GM12878 (cell line): Measurements from ENCODE around the gene LETMD1. TPM values are rescaled to one million over a fixed set of nuclear protein-coding genes. Genes with fewer than 3 reads are reported as not detected.
A peak's percentile ranks its signal among the peaks of the same experiment; 100 is the strongest.

Experiments
- ATAC-seq: fragments of 200-7000 bp; cut with Tn5 transposase; 3 replicates; pipeline ENCODE4 v1.9.1; 2020; ENCODE audit warnings: mild to moderate bottlenecking, moderate library complexity
- BruUV-seq: library from RNA; stranded (reverse); fragments of 400-500 nt; replicated peaks from 2 replicates; lab custom pipeline; 2021; lab: Mats Ljungman, UMichigan
- CTCF ChIA-PET: fragments of 300-600 bp; sonication (Branson Sonifier 250); formaldehyde crosslinking; extraction: SDS; loops from one replicate; lab custom pipeline; 2021; ENCODE audit warnings: inconsistent platforms; lab: Yijun Ruan, JAX
- POLR2A ChIA-PET: fragments of 350-600 bp; formaldehyde crosslinking; extraction: SDS; loops from one replicate; lab custom pipeline; 2021; ENCODE audit warnings: inconsistent platforms; lab: Charles Lee
- RAD21 ChIA-PET: fragments of 300-600 bp; sonication (Branson Sonifier 250); formaldehyde crosslinking; loops from one replicate; lab custom pipeline; 2023; ENCODE audit warnings: antibody characterized with exemption; ENCODE audit not compliant: unreplicated experiment; lab: Charles Lee
- SMC1A ChIA-PET: fragments of 300-600 bp; sonication (Branson Sonifier 250); formaldehyde crosslinking; loops from one replicate; lab custom pipeline; 2023; ENCODE audit not compliant: unreplicated experiment, uncharacterized antibody; lab: Charles Lee
- DNase-seq: peaks from one replicate; pipeline ENCODE4 v3.0.0-alpha.2; 2011; ENCODE audit warnings: low read depth, low spot score
- FAIRE-seq: peaks from 3 replicates; lab custom pipeline; 2011; peaks lifted over from hg19 to GRCh38; lab: Jason Lieb, UNC
- H2AFZ ChIP-seq: 2 replicates; pipeline ENCODE4 v1.6.0; 2011; ENCODE audit warnings: low read depth, low read length, control low read depth; ENCODE audit not compliant: control insufficient read depth
- H3K27ac ChIP-seq: 2 replicates; pipeline ENCODE4 v1.5.1; 2011; ENCODE audit warnings: control low read depth; ENCODE audit not compliant: control insufficient read depth, insufficient read depth
- H3K27me3 ChIP-seq, 2 experiments: replicated peaks in 1 of 2; 2 replicates each; pipeline versions ENCODE4 v1.6.0 to v1.6.1; 2011; ENCODE audit warnings: low read length in 1 of 2; ENCODE audit not compliant: control insufficient read depth in 2 of 2, insufficient read depth in 2 of 2
- H3K36me3 ChIP-seq, 2 experiments: 2 replicates each; pipeline ENCODE4 v1.5.1; 2011; ENCODE audit warnings: low read length in 1 of 2; ENCODE audit not compliant: control insufficient read depth in 2 of 2, insufficient read depth in 2 of 2
- H3K4me1 ChIP-seq: 2 replicates; pipeline ENCODE4 v1.6.1; 2011; ENCODE audit warnings: mild to moderate bottlenecking, low read length, moderate library complexity, mixed read lengths; ENCODE audit not compliant: control insufficient read depth, insufficient read depth
- H3K4me2 ChIP-seq: 2 replicates; pipeline ENCODE4 v1.6.0; 2011; ENCODE audit warnings: control low read depth; ENCODE audit not compliant: control insufficient read depth, insufficient read depth
- H3K4me3 ChIP-seq: fragments of 200-600 bp; sonication (generic); 2 replicates; pipeline ENCODE4 v1.5.1; 2016
- H3K79me2 ChIP-seq: 2 replicates; pipeline ENCODE4 v1.6.0; 2011; ENCODE audit warnings: low read length; ENCODE audit not compliant: control insufficient read depth, insufficient read depth
- H3K9ac ChIP-seq: 2 replicates; pipeline ENCODE4 v1.8.0; 2011; ENCODE audit warnings: low read length, control low read depth, mixed read lengths; ENCODE audit not compliant: control insufficient read depth, insufficient read depth
- H3K9me3 ChIP-seq: replicated peaks from 3 replicates; pipeline ENCODE4 v1.5.1; 2011; ENCODE audit warnings: mild to moderate bottlenecking, low read length; ENCODE audit not compliant: control insufficient read depth, insufficient read depth
- H4K20me1 ChIP-seq: 2 replicates; pipeline ENCODE4 v1.6.0; 2011; ENCODE audit not compliant: control insufficient read depth, insufficient read depth
- CEBPZ ChIP-seq: fragments of 150-350 bp; IDR thresholded peaks from 2 replicates; pipeline ENCODE4 v1.6.1; 2016; ENCODE audit warnings: low read depth, low read length
- HDAC6 ChIP-seq: fragments of 200-600 bp; sonication (generic); IDR thresholded peaks from one replicate; pipeline ENCODE4 v1.8.0; 2017; ENCODE audit warnings: antibody characterized with exemption; ENCODE audit not compliant: unreplicated experiment
- RUNX3 ChIP-seq: IDR thresholded peaks from 2 replicates; pipeline ENCODE4 v1.6.1; 2012; ENCODE audit warnings: low read length, inconsistent platforms
- ZNF384 ChIP-seq: IDR thresholded peaks from 2 replicates; pipeline ENCODE4 v1.6.1; 2012; ENCODE audit warnings: low read depth, mild to moderate bottlenecking, low read length, improper control_type of control experiment, borderline replicate concordance
- WGBS: methylation state at CpG from one replicate; pipeline ENCODE4 v1.1.6; 2016; ENCODE audit warnings: low lambda C conversion rate; ENCODE audit not compliant: insufficient replicate concordance, insufficient coverage; ENCODE audit errors: missing lambda C conversion rate; 5-methylcytosine and 5-hydroxymethylcytosine counted together
- in situ Hi-C: fragments of 300-500 bp; cut with MboI; formaldehyde crosslinking; loops from 9 replicates; pipeline ENCODE4 v1.14.3; 2018; ENCODE audit warnings: mixed read lengths
- intact Hi-C: fragments of 100-400 bp; cut with micrococcal nuclease; formaldehyde crosslinking; loops from one replicate; pipeline ENCODE4 v1.14.2; 2022; ENCODE audit not compliant: unreplicated experiment
- polyA plus RNA-seq, 11 experiments: library from polyadenylated mRNA; depleted of rRNA in 4 of 11; unstranded in 6 of 11; stranded (reverse) in 5 of 11; fragments of >200 nt; fragmentation: Nextera tagmentation in 4 of 11; fragmentation: Illumina TruSeq in 1 of 11; extraction: Ambion mirVana in 4 of 11; extraction: Trizol in 1 of 11; gene quantifications; 1 replicate in 1 of 11; 2 replicates in 10 of 11; pipeline versions ENCODE4 v1.2.1 to v1.2.3, GENCODE V29; 2011 to 2016; ENCODE audit warnings: inconsistent platforms in 2 of 11, missing spikeins in 2 of 11, low read depth in 1 of 11
- total RNA-seq, 4 experiments: library from RNA; depleted of rRNA in 3 of 4; stranded (reverse); fragments of >200 nt in 3 of 4; fragmentation: Illumina TruSeq in 1 of 4; extraction: Trizol in 1 of 4; gene quantifications; 2 replicates each; pipeline versions ENCODE4 v1.2.1 to v1.2.3, GENCODE V29; 2013 to 2021

The LETMD1 gene
- total and polyA plus RNA-seq, 10 of the 15 experiments (the other 5 are each of a cell fraction or from before 2014, with no cell fraction given) = 30.3 to 116 (median 51.5) TPM

GRCh38 chr12:51020448-51021182, 27.5 kb upstream of the LETMD1 start:
- H3K27me3 ChIP-seq = no peaks in the 10 kb centered on the region
- H2AFZ ChIP-seq = no peak overlapping the region
- no peak overlapping the region for H3K27ac ChIP-seq
- ChIA-PET CTCF (no interaction called here), SMC1A (interaction anchor here (1.8 to 2.0 kb wide), 2 partner anchors 12 to 194 kb away, joined by 5 to 11 read pairs; no protein-coding TSS in a partner anchor), POLR2A (interaction anchor here (0.6 kb wide), 1 partner anchor 218 kb away, joined by 3 read pairs; no protein-coding TSS in a partner anchor), RAD21 (interaction anchor here (0.5 to 1.3 kb wide), 2 partner anchors 88 to 250 kb away, joined by 3 read pairs; no protein-coding TSS in a partner anchor)
- peaks cover 14% of the 10 kb centered on the region; the same call in 1 of the 2 replicates for H3K4me1 ChIP-seq
- no peaks in the 10 kb centered on the region for H3K9me3 ChIP-seq
- intact Hi-C loops (no loop called here), in situ Hi-C loops (no loop called here)
- peak; percentile 9; the same call in 1 of the 3 replicates for ATAC-seq
- peaks cover 40% of the 10 kb centered on the region for H3K79me2 ChIP-seq
- H3K4me2 ChIP-seq = no peak overlapping the region
- DNase-seq = no peak
- no peaks in the 10 kb centered on the region for H3K36me3 ChIP-seq
- FAIRE-seq = no peak
- 84% methylated on average over 7 of the region's 7 CpGs for WGBS
- BruUV-seq = no TSS peak
- H4K20me1 ChIP-seq = no peaks in the 10 kb centered on the region
- H3K4me3 ChIP-seq = no peak overlapping the region
- TF ChIP-seq HDAC6 (no peak), RUNX3 (peak; percentile 40; the same call in 1 of the 2 replicates)
- no peak overlapping the region for H3K9ac ChIP-seq

DNA sequence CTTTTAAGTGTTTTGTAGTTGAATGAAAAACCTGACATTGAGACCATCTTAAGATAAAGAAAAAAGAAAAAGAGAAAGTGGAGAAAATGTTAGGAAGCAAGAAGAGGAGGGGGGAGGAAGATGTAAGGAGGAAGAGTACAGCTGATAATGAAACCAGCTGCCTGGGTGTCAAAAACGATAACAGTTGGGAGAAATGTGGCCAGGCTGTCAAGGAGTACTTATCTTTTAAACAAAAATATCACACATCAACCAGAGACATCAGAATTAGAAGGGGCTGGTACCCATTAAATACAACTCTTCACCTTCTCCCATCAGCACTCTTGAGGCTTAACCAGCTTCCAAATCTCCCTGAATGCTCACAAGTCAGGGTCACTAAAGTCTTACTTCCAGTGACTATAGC, 26.4 kb upstream of the LETMD1 start:
- peaks cover 47% of the 10 kb centered on the region for H3K79me2 ChIP-seq
- no peak overlapping the region for H3K27ac ChIP-seq
- in situ Hi-C loops = no loop called here
- POLR2A ChIA-PET = interaction anchor here (0.6 to 1.1 kb wide), 3 partner anchors 9 to 27 kb away, joined by 3 to 5 read pairs (median 4); partner anchors contain the start of gene LETMD1
- no peaks in the 10 kb centered on the region for H3K27me3 ChIP-seq
- DNase-seq = no peak
- WGBS = 0% methylated on average over 1 of the region's 1 CpG
- peak overlapping the region; percentile 65 for H3K4me2 ChIP-seq
- no peak for ATAC-seq
- no peaks in the 10 kb centered on the region for H3K36me3 ChIP-seq
- RAD21 ChIA-PET = interaction anchor here (0.9 to 2.7 kb wide), 12 partner anchors 9 to 320 kb away, joined by 3 to 14 read pairs (median 4); no protein-coding TSS in a partner anchor
- intact Hi-C loops = no loop called here
- H3K4me1 ChIP-seq = peaks cover 14% of the 10 kb centered on the region; the same call in 1 of the 2 replicates
- H3K9ac ChIP-seq = no peak overlapping the region
- no peaks in the 10 kb centered on the region for H3K9me3 ChIP-seq
- FAIRE-seq = no peak
- CTCF ChIA-PET = interaction anchor here (0.6 to 2.0 kb wide), 9 partner anchors 9 to 1414 kb away, joined by 3 to 12 read pairs (median 4); partner anchors contain the start of gene ATF1
- SMC1A ChIA-PET = interaction anchor here (0.6 to 2.1 kb wide), 11 partner anchors 9 to 1223 kb away, joined by 3 to 13 read pairs (median 3); no protein-coding TSS in a partner anchor
- H3K4me3 ChIP-seq = no peak overlapping the region
- H2AFZ ChIP-seq = no peak overlapping the region
- TF ChIP-seq ZNF384 = 0 out of 2 replicates have a peak, but pooled peaks have one; percentile 24
- TF ChIP-seq CEBPZ = no peak
- H4K20me1 ChIP-seq = no peaks in the 10 kb centered on the region
- no TSS peak for BruUV-seq
